GM12875 (cell line): ENCODE measurements around the gene SOBP.

Source experiments
- H3K4me3 ChIP-seq: one replicate; pipeline ENCODE4 v1.5.1; 2011; ENCODE audit warnings: low read depth, low read length, control low read depth
- TF ChIP-seq, protein P1 (sequence below): IDR thresholded peaks from 2 replicates; pipeline ENCODE4 v1.5.1; 2011; ENCODE audit warnings: low read depth, mild to moderate bottlenecking, control low read depth, inconsistent platforms, low read length, moderate library complexity, borderline replicate concordance; ENCODE audit not compliant: insufficient read depth

Gene SOBP

DNA sequence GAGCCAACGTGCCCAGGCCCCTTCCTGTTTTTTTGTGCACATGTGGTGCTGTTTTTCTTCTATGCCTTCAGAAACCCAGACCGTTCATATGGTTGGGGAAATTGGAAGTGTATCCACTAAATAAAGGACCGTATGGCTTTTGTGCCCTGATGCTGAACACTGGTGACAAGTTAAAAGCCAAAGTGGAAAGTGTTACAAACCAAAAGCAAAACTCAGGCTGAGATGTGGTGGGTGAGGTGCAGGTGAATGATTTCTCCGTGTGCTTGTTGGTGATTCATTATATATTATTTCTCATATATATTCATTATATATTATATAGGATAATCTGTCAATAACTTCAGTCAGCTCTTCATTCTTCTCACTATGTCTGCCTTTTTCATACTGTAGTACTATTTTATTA lies 148.6 kb downstream of the SOBP start:
- TF ChIP-seq, protein P1, sequence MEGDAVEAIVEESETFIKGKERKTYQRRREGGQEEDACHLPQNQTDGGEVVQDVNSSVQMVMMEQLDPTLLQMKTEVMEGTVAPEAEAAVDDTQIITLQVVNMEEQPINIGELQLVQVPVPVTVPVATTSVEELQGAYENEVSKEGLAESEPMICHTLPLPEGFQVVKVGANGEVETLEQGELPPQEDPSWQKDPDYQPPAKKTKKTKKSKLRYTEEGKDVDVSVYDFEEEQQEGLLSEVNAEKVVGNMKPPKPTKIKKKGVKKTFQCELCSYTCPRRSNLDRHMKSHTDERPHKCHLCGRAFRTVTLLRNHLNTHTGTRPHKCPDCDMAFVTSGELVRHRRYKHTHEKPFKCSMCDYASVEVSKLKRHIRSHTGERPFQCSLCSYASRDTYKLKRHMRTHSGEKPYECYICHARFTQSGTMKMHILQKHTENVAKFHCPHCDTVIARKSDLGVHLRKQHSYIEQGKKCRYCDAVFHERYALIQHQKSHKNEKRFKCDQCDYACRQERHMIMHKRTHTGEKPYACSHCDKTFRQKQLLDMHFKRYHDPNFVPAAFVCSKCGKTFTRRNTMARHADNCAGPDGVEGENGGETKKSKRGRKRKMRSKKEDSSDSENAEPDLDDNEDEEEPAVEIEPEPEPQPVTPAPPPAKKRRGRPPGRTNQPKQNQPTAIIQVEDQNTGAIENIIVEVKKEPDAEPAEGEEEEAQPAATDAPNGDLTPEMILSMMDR = no peak
- no peak overlapping the region for H3K4me3 ChIP-seq

DNA sequence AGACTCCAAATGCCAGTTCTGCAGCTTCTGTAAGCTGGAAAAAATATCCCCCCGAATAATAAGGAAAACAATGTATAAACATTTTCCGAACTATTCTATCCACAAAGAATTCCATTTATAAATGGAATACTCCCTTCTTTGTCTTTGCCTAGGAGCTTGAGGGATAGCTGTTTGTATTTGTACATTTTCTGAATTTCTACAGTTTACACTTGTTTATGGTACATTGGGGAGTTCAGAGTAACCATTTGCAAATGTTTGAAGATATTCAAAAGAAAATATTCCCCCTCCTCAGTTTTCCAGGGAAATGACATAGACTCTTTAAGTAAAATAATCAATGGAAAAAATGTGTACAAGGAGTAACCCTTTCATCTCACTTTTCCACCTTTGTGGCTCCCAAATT lies 149.6 kb downstream of the SOBP start:
- TF ChIP-seq, protein P1 = no peak
- no peak overlapping the region for H3K4me3 ChIP-seq

DNA sequence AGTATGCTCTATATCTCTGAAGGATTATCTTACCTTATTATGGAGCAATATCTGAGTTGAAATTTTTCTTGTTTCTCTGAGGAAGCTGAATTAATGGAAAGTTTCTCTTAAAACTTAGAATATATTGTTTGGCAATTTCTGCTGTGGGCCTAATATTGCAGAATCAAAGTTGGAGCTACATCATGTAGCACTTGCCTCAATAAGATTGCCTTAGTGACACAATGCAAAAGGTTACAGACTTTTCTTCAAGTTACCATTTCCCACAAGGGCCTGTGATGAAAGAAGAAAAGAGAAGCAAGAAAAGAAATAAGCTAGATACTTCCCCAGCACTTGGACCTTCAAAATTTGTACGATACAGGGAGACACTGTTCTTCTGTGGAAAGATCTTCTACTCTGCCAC lies 151.2 kb downstream of the SOBP start:
- TF ChIP-seq, protein P1 = no peak
- H3K4me3 ChIP-seq = no peak overlapping the region

DNA sequence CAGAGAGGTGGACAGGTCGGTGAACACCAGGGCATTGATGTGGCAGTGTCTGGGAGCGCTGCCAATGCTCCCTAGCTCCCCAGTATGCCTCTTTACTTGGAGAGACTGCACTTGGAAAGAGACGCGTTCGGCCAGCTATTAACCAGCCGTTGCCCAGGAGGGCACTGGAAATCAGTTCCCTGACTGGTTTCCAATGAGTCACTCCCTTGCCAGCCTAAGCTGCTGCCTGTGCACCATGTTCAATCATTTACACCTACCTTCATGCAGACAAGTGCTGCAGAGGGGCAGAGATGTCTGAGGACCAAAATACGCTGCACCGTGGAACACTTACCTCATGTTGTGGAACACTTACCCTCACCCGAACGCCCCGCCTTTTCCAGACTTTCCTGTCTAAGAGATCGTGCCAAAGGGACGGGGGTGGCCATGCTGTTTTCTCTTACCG lies 151.6 kb downstream of the SOBP start:
- TF ChIP-seq, protein P1 = no peak
- H3K4me3 ChIP-seq = no peak overlapping the region

DNA sequence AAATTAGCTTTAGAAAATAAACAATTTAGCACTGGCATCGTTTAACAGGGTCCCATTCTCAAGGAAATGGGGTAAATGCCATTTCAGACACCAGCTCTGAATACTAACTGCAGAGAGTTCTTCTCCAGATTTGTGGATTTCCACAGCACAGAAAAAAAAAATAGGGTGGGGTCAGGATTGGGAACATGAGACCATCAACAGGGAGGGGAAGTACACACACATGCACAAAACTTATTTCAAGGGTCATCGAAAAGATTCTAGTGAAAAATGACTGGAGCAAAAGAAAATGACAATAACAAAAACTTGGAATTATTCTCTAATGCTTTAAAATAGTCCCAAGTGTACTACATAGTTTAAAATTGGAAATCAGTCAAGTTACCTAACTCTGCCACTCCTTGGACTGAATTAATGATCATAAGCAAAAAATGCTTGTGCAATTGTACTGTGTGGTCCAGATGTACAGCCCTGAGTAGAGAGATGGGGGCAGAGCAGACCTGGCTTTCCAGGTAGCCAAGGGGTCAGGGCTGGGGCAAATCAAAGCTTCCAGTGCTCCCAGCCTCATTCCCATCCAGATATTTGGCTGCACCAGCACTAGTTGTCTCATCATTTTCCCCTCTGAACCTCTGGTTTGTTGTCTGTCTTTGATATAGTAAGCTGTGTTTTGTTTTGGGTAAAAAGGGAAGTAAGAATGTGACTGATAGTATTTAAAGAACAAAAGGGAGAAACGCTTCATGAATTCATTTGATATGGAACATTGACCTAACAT lies 152.4 kb downstream of the SOBP start:
- TF ChIP-seq, protein P1 = no peak
- H3K4me3 ChIP-seq = no peak overlapping the region

DNA sequence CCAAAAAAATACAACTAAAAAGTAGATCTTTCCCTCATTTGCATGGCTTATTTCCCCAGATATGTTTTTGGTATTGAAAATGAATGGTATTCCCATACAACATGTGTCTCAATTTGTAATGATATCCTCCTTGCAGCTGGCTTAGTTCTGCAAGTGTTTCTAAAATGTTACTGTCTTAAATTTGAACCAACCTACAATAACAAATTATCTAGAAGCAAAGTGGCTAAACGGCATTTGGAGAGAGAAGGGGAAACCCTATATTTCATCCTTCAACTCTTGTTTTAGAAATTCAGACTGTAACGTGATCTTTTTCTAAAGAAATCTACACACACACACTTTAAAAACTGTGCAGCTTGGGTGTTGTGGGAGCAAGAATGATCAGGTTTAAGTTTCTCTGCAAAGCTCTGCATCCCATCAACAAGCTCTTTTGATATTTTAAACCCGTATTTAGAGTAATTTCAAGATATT lies 153.0 kb downstream of the SOBP start:
- TF ChIP-seq, protein P1 = no peak
- H3K4me3 ChIP-seq = no peak overlapping the region

DNA sequence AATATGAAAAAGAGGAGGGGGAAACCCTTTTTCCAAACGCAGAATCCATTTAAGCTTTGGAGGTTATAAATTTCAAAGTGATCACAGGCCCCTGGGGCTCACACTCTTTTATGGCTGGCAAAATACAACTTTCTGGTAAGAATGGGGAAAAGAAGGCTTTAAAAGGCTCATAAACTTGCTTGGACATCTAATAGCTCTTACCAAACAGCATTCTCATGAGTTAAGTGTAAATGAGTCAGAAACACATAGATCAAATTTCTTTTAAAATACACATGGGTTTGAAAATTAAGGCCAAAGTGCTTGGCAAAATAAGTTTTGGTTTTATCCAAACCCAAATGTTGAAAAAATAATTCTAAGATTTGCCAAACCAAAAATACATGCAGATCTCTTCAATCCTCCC lies 154.6 kb downstream of the SOBP start:
- TF ChIP-seq, protein P1 = no peak
- no peak overlapping the region for H3K4me3 ChIP-seq
